ENCODE data around the gene HTN1. TPM values are rescaled to one million over a fixed set of nuclear protein-coding genes. Genes with fewer than 3 reads are reported as not detected.
"Not testable (repeated sequence)": the region's sequence is repeated elsewhere in the genome, so short reads cannot be mapped to it uniquely, and the experiment has no call there.

The HTN1 gene
- polyA plus RNA-seq (2013, experiment 1 of 2) = not detected
- not detected for polyA plus RNA-seq (2013, experiment 2 of 2)

DNA sequence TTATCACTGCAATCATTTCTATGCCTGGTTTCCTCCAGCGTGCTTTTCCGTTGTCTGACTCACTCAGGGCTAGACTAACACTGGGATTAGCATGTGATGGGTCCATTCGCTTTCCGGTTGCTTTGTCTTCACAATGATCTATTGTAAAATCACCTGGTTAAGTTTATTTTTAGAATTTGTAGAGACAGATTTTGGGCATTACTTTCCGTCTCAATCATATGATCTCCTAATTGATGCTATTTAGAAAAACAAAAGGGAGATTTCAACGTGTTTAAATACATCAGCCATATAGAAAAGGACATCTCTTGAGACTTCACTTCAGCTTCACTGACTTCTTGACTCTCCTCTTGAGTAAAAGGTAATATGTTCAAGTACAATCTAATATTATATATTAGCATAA is at the start of gene HTN1:
HTN1 (plus strand) TSS at position 301 of the 400 bp plus-strand sequence. CDS start 2,639 bp downstream, outside the sequence.
- not testable (repeated sequence) for H3K4me1 ChIP-seq (ENCODE audit: control insufficient read depth, insufficient read depth, low read depth, low read length); H3K23ac ChIP-seq (ENCODE audit: low read length in 2 of 2); H3K18ac ChIP-seq (ENCODE audit: low read depth in 1 of 2, low read length in 2 of 2); H3K79me1 ChIP-seq (replicated peaks; ENCODE audit: low read length, poor library complexity, severe bottlenecking); H2AFZ ChIP-seq (ENCODE audit: low read depth, low read length); H3K36me3 ChIP-seq (ENCODE audit: control insufficient read depth in 1 of 2, insufficient read depth in 2 of 2, low read depth in 1 of 2, low read length in 2 of 2); H2AK5ac ChIP-seq (ENCODE audit: low read length, severe bottlenecking); H2BK15ac ChIP-seq (ENCODE audit: low read depth, poor library complexity, severe bottlenecking); H3K4ac ChIP-seq (ENCODE audit: low read depth in 1 of 2, low read length in 2 of 2); H2BK120ac ChIP-seq (ENCODE audit: low read depth, low read length); H2BK5ac ChIP-seq (ENCODE audit: low read depth, low read length, poor library complexity, severe bottlenecking); H3K4me2 ChIP-seq (ENCODE audit: low read length, poor library complexity, severe bottlenecking); H3K9ac ChIP-seq (ENCODE audit: low read length); H3K27me3 ChIP-seq (ENCODE audit: control insufficient read depth in 1 of 2, insufficient read depth in 1 of 2, low read length in 2 of 2); DNase-seq; H4K8ac ChIP-seq (ENCODE audit: low read length); H2BK12ac ChIP-seq (ENCODE audit: low read length in 2 of 2); H3K9me3 ChIP-seq (ENCODE audit: control insufficient read depth, low read length); H4K91ac ChIP-seq (ENCODE audit: low read length); H3K27ac ChIP-seq (ENCODE audit: low read length, poor library complexity, severe bottlenecking); H3K4me3 ChIP-seq (ENCODE audit: insufficient read depth in 1 of 2, low read depth in 1 of 2, low read length in 2 of 2); H3K14ac ChIP-seq (ENCODE audit: low read length in 2 of 2)
- no CpG with 5 or more reads among the region's 6 CpGs for WGBS

DNA sequence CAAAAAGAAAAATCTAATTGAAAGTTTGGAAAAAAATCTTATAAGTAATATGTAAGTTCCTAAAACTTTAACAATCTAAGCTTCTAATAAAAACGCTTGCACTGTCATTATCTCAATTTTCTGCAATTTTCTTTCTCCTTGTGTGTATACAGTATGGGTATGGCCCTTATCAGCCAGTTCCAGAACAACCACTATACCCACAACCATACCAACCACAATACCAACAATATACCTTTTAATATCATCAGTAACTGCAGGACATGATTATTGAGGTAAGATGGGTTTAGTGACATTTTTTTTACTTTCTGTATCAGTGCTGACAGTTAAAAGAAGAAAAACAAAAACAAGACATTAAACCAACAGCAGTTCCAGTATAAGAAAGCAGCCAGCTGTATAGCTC is 49.5 kb upstream of the HTN1 start:
- H2BK15ac ChIP-seq (ENCODE audit: low read depth, poor library complexity, severe bottlenecking) = no peak overlapping the region
- H3K4me1 ChIP-seq (ENCODE audit: control insufficient read depth, insufficient read depth, low read depth, low read length) = no peaks in the 10 kb centered on the region
- no peak overlapping the region for H3K9ac ChIP-seq (ENCODE audit: low read length)
- no peak overlapping the region for H4K8ac ChIP-seq (ENCODE audit: low read length)
- H2BK12ac ChIP-seq (ENCODE audit: low read length in 2 of 2) = no peak overlapping the region
- H3K4me3 ChIP-seq (ENCODE audit: insufficient read depth in 1 of 2, low read depth in 1 of 2, low read length in 2 of 2) = no peak overlapping the region
- H3K9me3 ChIP-seq (ENCODE audit: control insufficient read depth, low read length) = no peaks in the 10 kb centered on the region
- no peak for DNase-seq
- H3K79me1 ChIP-seq (replicated peaks; ENCODE audit: low read length, poor library complexity, severe bottlenecking) = no peaks in the 10 kb centered on the region
- no peaks in the 10 kb centered on the region for H3K27me3 ChIP-seq (ENCODE audit: control insufficient read depth in 1 of 2, insufficient read depth in 1 of 2, low read length in 2 of 2)
- 80% methylated on average over 1 of the region's 1 CpG for WGBS
- H3K4me2 ChIP-seq (ENCODE audit: low read length, poor library complexity, severe bottlenecking) = no peak overlapping the region
- H3K27ac ChIP-seq (ENCODE audit: low read length, poor library complexity, severe bottlenecking) = no peak overlapping the region
- H2BK5ac ChIP-seq (ENCODE audit: low read depth, low read length, poor library complexity, severe bottlenecking) = no peak overlapping the region
- H3K36me3 ChIP-seq (ENCODE audit: control insufficient read depth in 1 of 2, insufficient read depth in 2 of 2, low read depth in 1 of 2, low read length in 2 of 2) = no peaks in the 10 kb centered on the region
- H3K4ac ChIP-seq (ENCODE audit: low read depth in 1 of 2, low read length in 2 of 2) = no peak overlapping the region
- no peak overlapping the region for H2BK120ac ChIP-seq (ENCODE audit: low read depth, low read length)
- no peak overlapping the region for H3K23ac ChIP-seq (ENCODE audit: low read length in 2 of 2)
- no peak overlapping the region for H2AK5ac ChIP-seq (ENCODE audit: low read length, severe bottlenecking)
- H3K14ac ChIP-seq (ENCODE audit: low read length in 2 of 2) = no peak overlapping the region
- H2AFZ ChIP-seq (ENCODE audit: low read depth, low read length) = no peak overlapping the region
- no peak overlapping the region for H4K91ac ChIP-seq (ENCODE audit: low read length)
- H3K18ac ChIP-seq (ENCODE audit: low read depth in 1 of 2, low read length in 2 of 2) = no peak overlapping the region

DNA sequence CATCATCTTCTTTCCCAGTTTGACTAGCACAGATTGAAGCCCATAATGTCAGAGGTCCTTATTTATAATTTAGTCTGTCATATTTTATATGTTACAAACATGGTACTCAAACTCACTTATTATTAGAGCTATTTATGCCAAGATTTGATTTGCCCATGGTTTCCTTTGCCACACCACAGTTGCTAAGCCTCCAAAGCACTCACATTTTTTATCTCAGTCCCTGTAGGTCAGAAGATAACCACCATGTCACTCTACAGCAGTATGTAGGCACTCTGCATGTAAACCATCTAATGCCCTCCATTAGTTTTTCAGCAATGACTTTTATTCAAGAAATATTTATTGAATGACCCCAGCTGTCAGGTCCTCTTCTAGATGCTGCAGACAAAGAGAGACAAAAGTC is 47.7 kb upstream of the HTN1 start:
- no peak overlapping the region for H2BK120ac ChIP-seq (ENCODE audit: low read depth, low read length)
- no peak overlapping the region for H3K14ac ChIP-seq (ENCODE audit: low read length in 2 of 2)
- no peak overlapping the region for H2AFZ ChIP-seq (ENCODE audit: low read depth, low read length)
- H3K4ac ChIP-seq (ENCODE audit: low read depth in 1 of 2, low read length in 2 of 2) = no peak overlapping the region
- H3K18ac ChIP-seq (ENCODE audit: low read depth in 1 of 2, low read length in 2 of 2) = no peak overlapping the region
- H4K8ac ChIP-seq (ENCODE audit: low read length) = no peak overlapping the region
- H4K91ac ChIP-seq (ENCODE audit: low read length) = no peak overlapping the region
- no peak for DNase-seq
- no peaks in the 10 kb centered on the region for H3K9me3 ChIP-seq (ENCODE audit: control insufficient read depth, low read length)
- no peak overlapping the region for H2BK5ac ChIP-seq (ENCODE audit: low read depth, low read length, poor library complexity, severe bottlenecking)
- H3K9ac ChIP-seq (ENCODE audit: low read length) = no peak overlapping the region
- H3K36me3 ChIP-seq (ENCODE audit: control insufficient read depth in 1 of 2, insufficient read depth in 2 of 2, low read depth in 1 of 2, low read length in 2 of 2) = no peaks in the 10 kb centered on the region
- no peak overlapping the region for H2BK12ac ChIP-seq (ENCODE audit: low read length in 2 of 2)
- H3K23ac ChIP-seq (ENCODE audit: low read length in 2 of 2) = no peak overlapping the region
- no peaks in the 10 kb centered on the region for H3K27me3 ChIP-seq (ENCODE audit: control insufficient read depth in 1 of 2, insufficient read depth in 1 of 2, low read length in 2 of 2)
- H3K4me3 ChIP-seq (ENCODE audit: insufficient read depth in 1 of 2, low read depth in 1 of 2, low read length in 2 of 2) = no peak overlapping the region
- no peak overlapping the region for H2BK15ac ChIP-seq (ENCODE audit: low read depth, poor library complexity, severe bottlenecking)
- H3K79me1 ChIP-seq (replicated peaks; ENCODE audit: low read length, poor library complexity, severe bottlenecking) = no peaks in the 10 kb centered on the region
- no peaks in the 10 kb centered on the region for H3K4me1 ChIP-seq (ENCODE audit: control insufficient read depth, insufficient read depth, low read depth, low read length)
- H3K27ac ChIP-seq (ENCODE audit: low read length, poor library complexity, severe bottlenecking) = no peak overlapping the region
- H3K4me2 ChIP-seq (ENCODE audit: low read length, poor library complexity, severe bottlenecking) = no peak overlapping the region
- no peak overlapping the region for H2AK5ac ChIP-seq (ENCODE audit: low read length, severe bottlenecking)

DNA sequence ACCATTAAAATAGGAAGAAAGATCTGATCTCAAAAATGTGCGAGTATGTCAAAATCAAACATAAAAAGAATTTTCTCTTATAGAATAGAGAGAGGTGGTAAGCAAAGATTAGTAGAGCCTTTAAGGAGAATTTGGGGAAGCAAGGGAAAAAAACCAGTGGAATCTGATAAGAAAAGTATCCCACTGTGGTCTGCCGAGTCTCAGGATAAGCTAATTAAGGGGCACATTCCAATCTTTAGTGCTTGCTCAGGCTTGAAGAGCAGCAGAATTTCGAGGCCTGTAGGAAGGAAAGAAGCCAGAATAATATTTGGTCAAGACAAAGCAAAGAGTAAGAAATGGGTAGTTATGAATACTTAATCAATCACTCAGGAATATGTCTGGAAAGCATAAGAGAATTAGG is 41.5 kb upstream of the HTN1 start:
- Histone ChIP-seq H2BK5ac (ENCODE audit: low read depth, low read length, poor library complexity, severe bottlenecking) (no peak overlapping the region), H3K9ac (ENCODE audit: low read length) (no peak overlapping the region), H3K9me3 (ENCODE audit: control insufficient read depth, low read length) (peaks cover 4% of the 10 kb centered on the region), H2AFZ (ENCODE audit: low read depth, low read length) (no peak overlapping the region), H3K4me2 (ENCODE audit: low read length, poor library complexity, severe bottlenecking) (no peak overlapping the region), H4K8ac (ENCODE audit: low read length) (no peak overlapping the region), H3K36me3 (ENCODE audit: control insufficient read depth in 1 of 2, insufficient read depth in 2 of 2, low read depth in 1 of 2, low read length in 2 of 2) (no peaks in the 10 kb centered on the region), H3K27ac (ENCODE audit: low read length, poor library complexity, severe bottlenecking) (no peak overlapping the region), H3K27me3 (ENCODE audit: control insufficient read depth in 1 of 2, insufficient read depth in 1 of 2, low read length in 2 of 2) (no peaks in the 10 kb centered on the region), H3K23ac (ENCODE audit: low read length in 2 of 2) (no peak overlapping the region), H2AK5ac (ENCODE audit: low read length, severe bottlenecking) (no peak overlapping the region), H4K91ac (ENCODE audit: low read length) (no peak overlapping the region), H3K79me1 (replicated peaks; ENCODE audit: low read length, poor library complexity, severe bottlenecking) (no peaks in the 10 kb centered on the region), H3K4me1 (ENCODE audit: control insufficient read depth, insufficient read depth, low read depth, low read length) (no peaks in the 10 kb centered on the region), H3K14ac (ENCODE audit: low read length in 2 of 2) (no peak overlapping the region), H2BK12ac (ENCODE audit: low read length in 2 of 2) (no peak overlapping the region), H3K4me3 (ENCODE audit: insufficient read depth in 1 of 2, low read depth in 1 of 2, low read length in 2 of 2) (no peak overlapping the region), H3K18ac (ENCODE audit: low read depth in 1 of 2, low read length in 2 of 2) (no peak overlapping the region), H3K4ac (ENCODE audit: low read depth in 1 of 2, low read length in 2 of 2) (no peak overlapping the region), H2BK15ac (ENCODE audit: low read depth, poor library complexity, severe bottlenecking) (no peak overlapping the region), H2BK120ac (ENCODE audit: low read depth, low read length) (no peak overlapping the region)
- 8% methylated on average over 2 of the region's 3 CpGs for WGBS
- DNase-seq = no peak

Data from mesenchymal stem cell (in vitro differentiated cells and primary cell).